Activated naive CD4-positive, alpha-beta T cell treated with anti-CD3 and anti-CD28 coated beads, Interleukin-2, amount 10 ng/mL, durations not matched to agents 7 days and 5 days (primary cell): Measurements from ENCODE around the gene TAS2R46.
A peak's percentile ranks its signal among the peaks of the same experiment; 100 is the strongest.
"Not testable (repeated sequence)": the region's sequence is repeated elsewhere in the genome, so short reads cannot be mapped to it uniquely, and the experiment has no call there.

ENCODE experiments used
- CTCF ChIA-PET: fragments of 350-600 bp; sonication (Branson Sonifier 250); formaldehyde crosslinking; loops from one replicate; lab custom pipeline; 2021; ENCODE audit warnings: antibody characterized with exemption; lab: Charles Lee
- DNase-seq: peaks from one replicate; pipeline ENCODE4 v3.0.0-alpha.2; 2020
- H3K27ac Mint-ChIP-seq: one replicate; pipeline ENCODE4 v1.8.0; 2021; ENCODE audit warnings: mild to moderate bottlenecking, moderate library complexity, mixed read lengths
- H3K27me3 Mint-ChIP-seq: one replicate; pipeline ENCODE4 v1.8.0; 2021; ENCODE audit warnings: mild to moderate bottlenecking, mixed read lengths
- H3K36me3 Mint-ChIP-seq: one replicate; pipeline ENCODE4 v1.8.0; 2021; ENCODE audit warnings: mixed read lengths
- H3K4me1 Mint-ChIP-seq: one replicate; pipeline ENCODE4 v1.8.0; 2021; ENCODE audit warnings: mixed read lengths
- H3K4me3 Mint-ChIP-seq: one replicate; pipeline ENCODE4 v1.8.0; 2021; ENCODE audit warnings: mild to moderate bottlenecking, moderate library complexity, mixed read lengths
- H3K9me3 Mint-ChIP-seq: one replicate; pipeline ENCODE4 v1.8.0; 2021; ENCODE audit warnings: mixed read lengths

Gene TAS2R46

GRCh38 chr12:11062194-11062593, at the start of gene TAS2R46:
Gene TAS2R46, minus strand, starts transcription at chr12:11062294. Its CDS starts 0 bp downstream, at chr12:11062294.
- CTCF ChIA-PET, H3K4me1 Mint-ChIP-seq, H3K4me3 Mint-ChIP-seq, DNase-seq, H3K36me3 Mint-ChIP-seq, H3K27ac Mint-ChIP-seq, H3K27me3 Mint-ChIP-seq, H3K9me3 Mint-ChIP-seq: not testable (repeated sequence)

GRCh38 chr12:11111213-11111612, 49.1 kb upstream of the TAS2R46 start:
- H3K9me3 Mint-ChIP-seq, result peaks cover 63% of the 10 kb centered on the region

GRCh38 chr12:11108862-11109261, 46.8 kb upstream of the TAS2R46 start:
- Mint-ChIP-seq H3K27me3 (no peaks in the 10 kb centered on the region), H3K36me3 (peaks cover 69% of the 10 kb centered on the region), H3K4me3 (no peak overlapping the region), H3K4me1 (peaks cover 18% of the 10 kb centered on the region), H3K27ac (peak overlapping the region; percentile 83), H3K9me3 (peaks cover 56% of the 10 kb centered on the region)
- DNase-seq, result no peak
- CTCF ChIA-PET, result no interaction called here

More at GRCh38 chr12:11111213-11111612, 49.1 kb upstream of the TAS2R46 start:
- H3K27me3 Mint-ChIP-seq, H3K4me3 Mint-ChIP-seq, CTCF ChIA-PET, H3K27ac Mint-ChIP-seq, DNase-seq: not testable (repeated sequence)
- Mint-ChIP-seq H3K4me1 (peaks cover 18% of the 10 kb centered on the region), H3K36me3 (peaks cover 79% of the 10 kb centered on the region)

- peaks cover 18% of the 10 kb centered on the region for H3K4me1 Mint-ChIP-seq
- no peak overlapping the region for H3K4me3 Mint-ChIP-seq
- H3K36me3 Mint-ChIP-seq, result peaks cover 71% of the 10 kb centered on the region
- no peaks in the 10 kb centered on the region for H3K27me3 Mint-ChIP-seq
- no peak overlapping the region for H3K27ac Mint-ChIP-seq
- H3K9me3 Mint-ChIP-seq, result peaks cover 52% of the 10 kb centered on the region
- DNase-seq, result no peak
- CTCF ChIA-PET, result no interaction called here
Observed at GRCh38 chr12:11107719-11108118, 45.6 kb upstream of the TAS2R46 start.

GRCh38 chr12:11106288-11106687, 44.2 kb upstream of the TAS2R46 start:
- H3K27me3 Mint-ChIP-seq, result no peaks in the 10 kb centered on the region
- H3K4me3 Mint-ChIP-seq, result no peak overlapping the region
- H3K36me3 Mint-ChIP-seq, result peaks cover 61% of the 10 kb centered on the region

GRCh38 chr12:11105546-11105945, 43.5 kb upstream of the TAS2R46 start:
- H3K4me1 Mint-ChIP-seq, result peaks cover 15% of the 10 kb centered on the region
- CTCF ChIA-PET, result no interaction called here
- peaks cover 32% of the 10 kb centered on the region for H3K9me3 Mint-ChIP-seq
- no peak for DNase-seq
- H3K27me3 Mint-ChIP-seq, result no peaks in the 10 kb centered on the region
- H3K27ac Mint-ChIP-seq, result no peak overlapping the region
- no peak overlapping the region for H3K4me3 Mint-ChIP-seq
- H3K36me3 Mint-ChIP-seq, result peaks cover 56% of the 10 kb centered on the region

More at GRCh38 chr12:11106288-11106687, 44.2 kb upstream of the TAS2R46 start:
- Mint-ChIP-seq H3K4me1 (peaks cover 18% of the 10 kb centered on the region), H3K27ac (no peak overlapping the region), H3K9me3 (peaks cover 39% of the 10 kb centered on the region)
- CTCF ChIA-PET, result no interaction called here
- no peak for DNase-seq

GRCh38 chr12:11094910-11095309, 32.8 kb upstream of the TAS2R46 start:
- H3K4me3 Mint-ChIP-seq, DNase-seq, CTCF ChIA-PET, H3K27ac Mint-ChIP-seq, H3K27me3 Mint-ChIP-seq, H3K36me3 Mint-ChIP-seq, H3K9me3 Mint-ChIP-seq, H3K4me1 Mint-ChIP-seq: not testable (repeated sequence)

GRCh38 chr12:11092128-11092527, 30.0 kb upstream of the TAS2R46 start, which contains the start of gene TAS2R43:
Gene TAS2R43, minus strand, starts transcription at chr12:11092313. Its CDS starts 84 bp downstream, at chr12:11092229.
- no peaks in the 10 kb centered on the region for H3K4me1 Mint-ChIP-seq
- H3K27me3 Mint-ChIP-seq, result no peaks in the 10 kb centered on the region
- CTCF ChIA-PET, result no interaction called here
- no peaks in the 10 kb centered on the region for H3K9me3 Mint-ChIP-seq
- no peak within 1 kb of the TSS for H3K27ac Mint-ChIP-seq
- H3K36me3 Mint-ChIP-seq, result no peaks in the 10 kb centered on the region
- no peak within 1 kb of the TSS for H3K4me3 Mint-ChIP-seq
- no peak for DNase-seq

- no peak overlapping the region for H3K4me3 Mint-ChIP-seq
- H3K4me1 Mint-ChIP-seq, result no peaks in the 10 kb centered on the region
- CTCF ChIA-PET, result no interaction called here
- no peak overlapping the region for H3K27ac Mint-ChIP-seq
- peaks cover 1% of the 10 kb centered on the region for H3K9me3 Mint-ChIP-seq
- peaks cover 3% of the 10 kb centered on the region for H3K36me3 Mint-ChIP-seq
- no peaks in the 10 kb centered on the region for H3K27me3 Mint-ChIP-seq
- DNase-seq, result no peak
Observed at GRCh38 chr12:11089246-11089645, 27.2 kb upstream of the TAS2R46 start.

- Mint-ChIP-seq H3K36me3 (peaks cover 11% of the 10 kb centered on the region), H3K4me1 (no peaks in the 10 kb centered on the region), H3K9me3 (peaks cover 11% of the 10 kb centered on the region), H3K4me3 (no peak overlapping the region), H3K27ac (no peak overlapping the region), H3K27me3 (no peaks in the 10 kb centered on the region)
- CTCF ChIA-PET, result no interaction called here
- no peak for DNase-seq
Observed at GRCh38 chr12:11085419-11085818, 23.3 kb upstream of the TAS2R46 start.

- H3K9me3 Mint-ChIP-seq, result peaks cover 13% of the 10 kb centered on the region
- no peak overlapping the region for H3K27ac Mint-ChIP-seq
- peaks cover 14% of the 10 kb centered on the region for H3K36me3 Mint-ChIP-seq
- CTCF ChIA-PET, result no interaction called here
- H3K4me3 Mint-ChIP-seq, result no peak overlapping the region
- no peak for DNase-seq
- no peaks in the 10 kb centered on the region for H3K4me1 Mint-ChIP-seq
- H3K27me3 Mint-ChIP-seq, result no peaks in the 10 kb centered on the region
Observed at GRCh38 chr12:11081987-11082386, 19.9 kb upstream of the TAS2R46 start.

GRCh38 chr12:11078246-11078645, 16.2 kb upstream of the TAS2R46 start:
- H3K4me3 Mint-ChIP-seq, result no peak overlapping the region
- peaks cover 10% of the 10 kb centered on the region for H3K36me3 Mint-ChIP-seq
- H3K9me3 Mint-ChIP-seq, result peaks cover 6% of the 10 kb centered on the region
- H3K27ac Mint-ChIP-seq, result no peak overlapping the region
- H3K4me1 Mint-ChIP-seq, result no peaks in the 10 kb centered on the region
- DNase-seq, result no peak
- CTCF ChIA-PET, result no interaction called here
- H3K27me3 Mint-ChIP-seq, result no peaks in the 10 kb centered on the region

GRCh38 chr12:11075642-11076041, 13.5 kb upstream of the TAS2R46 start:
- Mint-ChIP-seq H3K27ac (no peak overlapping the region), H3K9me3 (peaks cover 2% of the 10 kb centered on the region), H3K36me3 (peaks cover 10% of the 10 kb centered on the region), H3K27me3 (no peaks in the 10 kb centered on the region), H3K4me1 (no peaks in the 10 kb centered on the region), H3K4me3 (no peak overlapping the region)
- DNase-seq, result no peak
- CTCF ChIA-PET, result no interaction called here

- H3K4me3 Mint-ChIP-seq, result no peak overlapping the region
- no peaks in the 10 kb centered on the region for H3K9me3 Mint-ChIP-seq
- no peak overlapping the region for H3K27ac Mint-ChIP-seq
- DNase-seq, result no peak
- H3K36me3 Mint-ChIP-seq, result peaks cover 13% of the 10 kb centered on the region
- no peaks in the 10 kb centered on the region for H3K27me3 Mint-ChIP-seq
- CTCF ChIA-PET, result no interaction called here
- H3K4me1 Mint-ChIP-seq, result no peaks in the 10 kb centered on the region
Observed at GRCh38 chr12:11071414-11071813, 9.3 kb upstream of the TAS2R46 start.

GRCh38 chr12:11070999-11071398, 8.9 kb upstream of the TAS2R46 start:
- H3K27ac Mint-ChIP-seq, result no peak overlapping the region
- CTCF ChIA-PET, result no interaction called here

More at GRCh38 chr12:11070999-11071398, 8.9 kb upstream of the TAS2R46 start:
- DNase-seq, result no peak
- H3K4me1 Mint-ChIP-seq, result no peaks in the 10 kb centered on the region
- no peak overlapping the region for H3K4me3 Mint-ChIP-seq
- no peaks in the 10 kb centered on the region for H3K9me3 Mint-ChIP-seq
- H3K27me3 Mint-ChIP-seq, result no peaks in the 10 kb centered on the region
- peaks cover 13% of the 10 kb centered on the region for H3K36me3 Mint-ChIP-seq
